Loucy (cell line): ENCODE results near the gene CCDC127.

Experiments used
- H2AFZ ChIP-seq: fragments of 200-600 bp; sonication (generic); 2 replicates; pipeline ENCODE4 v1.6.0; 2016; ENCODE audit warnings: antibody characterized with exemption, mild to moderate bottlenecking, low read length, moderate library complexity
- H3F3A ChIP-seq: fragments of 200-600 bp; 2 replicates; pipeline ENCODE4 v1.6.0; 2016; ENCODE audit warnings: antibody characterized with exemption, low read depth, mild to moderate bottlenecking
- H3K27me3 ChIP-seq: fragments of 200-600 bp; sonication (generic); 2 replicates; pipeline ENCODE4 v1.6.1; 2014; ENCODE audit warnings: low read length, mild to moderate bottlenecking; ENCODE audit not compliant: insufficient read depth, poor library complexity, severe bottlenecking
- H3K36me3 ChIP-seq: fragments of 200-600 bp; sonication (generic); 2 replicates; pipeline ENCODE4 v1.6.1; 2016; ENCODE audit warnings: low read length; ENCODE audit not compliant: insufficient read depth
- H3K4me1 ChIP-seq: fragments of 200-600 bp; sonication (generic); 2 replicates; pipeline ENCODE4 v1.5.1; 2014; ENCODE audit warnings: low read length, mild to moderate bottlenecking; ENCODE audit not compliant: insufficient read depth, poor library complexity, severe bottlenecking
- H3K4me2 ChIP-seq: fragments of 200-600 bp; sonication (generic); 2 replicates; pipeline ENCODE4 v1.6.0; 2014; ENCODE audit warnings: antibody characterized with exemption, low read length, low read depth, mild to moderate bottlenecking; ENCODE audit not compliant: poor library complexity, severe bottlenecking
- H3K4me3 ChIP-seq: fragments of 200-600 bp; sonication (generic); 2 replicates; pipeline ENCODE4 v1.5.1; 2014; ENCODE audit warnings: low read length, mild to moderate bottlenecking, mixed read lengths; ENCODE audit not compliant: poor library complexity, severe bottlenecking
- H3K79me2 ChIP-seq: fragments of 200-600 bp; sonication (generic); 2 replicates; pipeline ENCODE4 v1.6.1; 2014; ENCODE audit warnings: low read length; ENCODE audit not compliant: insufficient read depth
- H3K9ac ChIP-seq: fragments of 200-600 bp; sonication (generic); 2 replicates; pipeline ENCODE4 v1.6.0; 2014; ENCODE audit warnings: mild to moderate bottlenecking, low read depth, low read length, moderate library complexity; ENCODE audit not compliant: poor library complexity, severe bottlenecking
- H3K9me2 ChIP-seq: fragments of 200-600 bp; sonication (generic); replicated peaks from 2 replicates; pipeline ENCODE4 v1.6.1; 2016; ENCODE audit warnings: low read depth, low read length, mixed read lengths
- H3K9me3 ChIP-seq: fragments of 200-600 bp; sonication (generic); 2 replicates; pipeline ENCODE4 v1.6.1; 2014; ENCODE audit warnings: mild to moderate bottlenecking, antibody characterized with exemption, low read length, low read depth; ENCODE audit not compliant: insufficient read depth
- H4K20me1 ChIP-seq: fragments of 200-600 bp; sonication (generic); 2 replicates; pipeline ENCODE4 v1.6.0; 2014; ENCODE audit warnings: antibody characterized with exemption, low read length, mild to moderate bottlenecking; ENCODE audit not compliant: insufficient read depth, poor library complexity, severe bottlenecking
- CTCF ChIP-seq: fragments of 200-600 bp; sonication (generic); conservative IDR thresholded peaks from 2 replicates; pipeline ENCODE4 v1.5.1; 2014; ENCODE audit warnings: mild to moderate bottlenecking, antibody characterized with exemption, low read length
- EZH2phosphoT487 ChIP-seq: fragments of 200-600 bp; IDR thresholded peaks from 2 replicates; pipeline ENCODE4 v1.6.1; 2018; ENCODE audit warnings: antibody characterized with exemption, mild to moderate bottlenecking, moderate library complexity, borderline replicate concordance

Gene CCDC127

DNA sequence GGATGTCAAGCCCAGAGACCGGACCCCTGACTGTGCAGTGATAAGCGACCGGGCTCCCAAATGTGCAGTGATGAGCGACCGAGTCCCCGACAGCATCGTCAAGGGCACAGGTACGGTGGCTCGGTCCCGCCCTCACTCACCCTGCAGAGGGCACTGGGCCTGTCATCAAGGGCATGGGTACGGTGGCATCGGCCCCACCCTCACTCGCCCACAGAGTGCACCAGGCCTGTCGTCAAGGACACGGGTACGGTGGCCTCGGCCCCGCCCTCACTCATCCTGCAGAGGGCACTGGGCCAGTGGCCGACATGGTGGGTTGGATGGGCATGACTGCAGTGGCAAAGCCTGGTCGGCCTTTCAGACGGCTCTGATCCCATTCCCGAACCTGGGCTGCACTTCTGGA, 36.4 kb downstream of the CCDC127 start:
- no peaks in the 10 kb centered on the region for H3K9me3 ChIP-seq
- H3K27me3 ChIP-seq, result no peaks in the 10 kb centered on the region
- H3F3A ChIP-seq, result no peaks in the 10 kb centered on the region
- H2AFZ ChIP-seq, result no peak overlapping the region
- H4K20me1 ChIP-seq, result no peaks in the 10 kb centered on the region
- H3K9ac ChIP-seq, result no peak overlapping the region
- no peaks in the 10 kb centered on the region for H3K36me3 ChIP-seq
- no peak overlapping the region for H3K4me3 ChIP-seq
- H3K4me1 ChIP-seq, result peaks cover 15% of the 10 kb centered on the region
- H3K4me2 ChIP-seq, result no peak overlapping the region
- H3K9me2 ChIP-seq, result no peaks in the 10 kb centered on the region
- TF ChIP-seq CTCF, result no peak
- no peak for TF ChIP-seq EZH2phosphoT487
- no peaks in the 10 kb centered on the region for H3K79me2 ChIP-seq

GRCh38 chr5:181160-181559, 36.8 kb downstream of the CCDC127 start:
- H3K9me3 ChIP-seq, result no peaks in the 10 kb centered on the region
- TF ChIP-seq EZH2phosphoT487 (no peak), CTCF (no peak)
- no peaks in the 10 kb centered on the region for H3F3A ChIP-seq

DNA sequence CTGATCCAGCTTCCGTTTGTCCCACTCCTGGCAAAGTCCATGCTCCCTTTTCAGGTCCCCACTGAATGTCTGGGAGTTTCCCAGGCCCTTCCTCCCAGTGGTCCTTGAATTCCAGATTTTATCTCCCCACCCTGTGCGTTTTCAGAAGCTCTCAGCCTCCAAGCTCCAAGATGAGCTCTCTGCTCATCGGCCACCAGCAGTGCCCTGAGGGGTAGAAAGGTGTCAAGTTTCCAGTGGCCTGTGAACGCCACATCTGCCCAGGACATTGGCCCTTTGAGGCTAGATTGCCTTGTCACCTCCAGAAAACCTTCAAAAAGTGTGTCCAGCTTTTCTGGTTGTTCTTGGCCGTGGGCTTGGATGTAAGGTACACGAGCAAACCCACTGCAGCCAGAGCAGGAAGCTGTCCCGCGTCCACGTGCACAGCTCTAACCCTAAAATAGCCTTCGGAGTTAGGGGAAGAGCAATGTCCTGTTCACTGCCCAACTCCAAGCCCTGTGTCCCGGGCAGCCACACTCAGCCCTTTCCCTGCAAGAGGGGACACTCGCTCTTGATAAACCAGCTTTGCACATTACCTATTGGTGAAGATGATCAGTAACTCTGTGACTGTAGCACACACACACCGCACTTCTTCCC, 37.6 kb downstream of the CCDC127 start:
- no peaks in the 10 kb centered on the region for H3K36me3 ChIP-seq
- no peak overlapping the region for H3K4me2 ChIP-seq
- peaks cover 3% of the 10 kb centered on the region for H3K4me1 ChIP-seq
- H3F3A ChIP-seq, result no peaks in the 10 kb centered on the region
- TF ChIP-seq EZH2phosphoT487 (no peak), CTCF (no peak)
- no peaks in the 10 kb centered on the region for H3K9me2 ChIP-seq
- H3K9ac ChIP-seq, result no peak overlapping the region
- H3K9me3 ChIP-seq, result no peaks in the 10 kb centered on the region
- H3K27me3 ChIP-seq, result no peaks in the 10 kb centered on the region
- H3K4me3 ChIP-seq, result no peak overlapping the region
- H3K79me2 ChIP-seq, result no peaks in the 10 kb centered on the region
- no peak overlapping the region for H2AFZ ChIP-seq
- no peaks in the 10 kb centered on the region for H4K20me1 ChIP-seq

More at GRCh38 chr5:181160-181559, 36.8 kb downstream of the CCDC127 start:
- no peaks in the 10 kb centered on the region for H4K20me1 ChIP-seq
- peaks cover 10% of the 10 kb centered on the region for H3K4me1 ChIP-seq
- H3K4me2 ChIP-seq, result no peak overlapping the region
- H3K9ac ChIP-seq, result no peak overlapping the region
- no peaks in the 10 kb centered on the region for H3K36me3 ChIP-seq
- no peak overlapping the region for H3K4me3 ChIP-seq
- H3K27me3 ChIP-seq, result no peaks in the 10 kb centered on the region
- H2AFZ ChIP-seq, result no peak overlapping the region
- no peaks in the 10 kb centered on the region for H3K79me2 ChIP-seq
- no peaks in the 10 kb centered on the region for H3K9me2 ChIP-seq
